DOHH2 (cell line): Measurements from ENCODE around the gene KCNMA1.

Experiments
- CTCF ChIP-seq: fragments of 200-600 bp; sonication (generic); IDR thresholded peaks from one replicate; pipeline ENCODE4 v1.5.1; 2014; ENCODE audit warnings: antibody characterized with exemption, mild to moderate bottlenecking, low read depth, low read length; ENCODE audit not compliant: poor library complexity, severe bottlenecking
- EZH2phosphoT487 ChIP-seq: fragments of 200-600 bp; sonication (generic); IDR thresholded peaks from 2 replicates; pipeline ENCODE4 v1.6.1; 2017; ENCODE audit warnings: borderline replicate concordance, mild to moderate bottlenecking, antibody characterized with exemption, low read length, moderate library complexity, mixed read lengths

GRCh38 chr10:77622889-77623291, 14.7 kb downstream of the KCNMA1 start:
- TF ChIP-seq CTCF (no peak), EZH2phosphoT487 (no peak)
